ENCODE measurements around the gene STYXL1. TPM values are rescaled to one million over a fixed set of nuclear protein-coding genes. Genes with fewer than 3 reads are reported as not detected.
"Not testable (repeated sequence)": the region's sequence is repeated elsewhere in the genome, so short reads cannot be mapped to it uniquely, and the experiment has no call there.

Gene STYXL1
- total and polyA plus RNA-seq, 2 donors (not counting 1 experiment from before 2014, with no cell fraction given) = 49.0 to 49.8 TPM

DNA sequence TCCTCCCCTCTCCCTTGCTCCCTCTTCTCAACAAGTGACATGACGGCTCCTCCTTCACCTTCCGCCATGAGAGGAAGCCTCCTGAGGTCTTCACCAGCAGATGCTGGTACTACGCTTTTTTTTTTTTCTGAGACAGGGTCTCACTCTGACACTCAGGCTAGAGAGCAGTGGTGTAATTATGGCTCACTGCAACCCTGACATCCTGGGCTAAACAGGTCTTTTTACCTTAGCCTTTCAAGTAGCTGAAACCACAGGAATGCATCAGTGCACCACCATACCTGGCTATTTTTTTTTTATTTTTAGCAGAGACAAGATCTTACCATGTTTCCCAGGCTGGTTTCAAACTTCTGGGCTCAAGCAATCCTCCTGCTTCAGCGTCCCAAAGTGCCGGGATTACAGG is 43.7 kb upstream of the STYXL1 start:
- Histone ChIP-seq H3K9ac (ENCODE audit: insufficient read depth, low read length) (no peak overlapping the region), H3K36me3 (ENCODE audit: control insufficient read depth, insufficient read depth, low read length) (no peaks in the 10 kb centered on the region), H3K79me2 (ENCODE audit: control insufficient read depth, insufficient read depth, low read length) (no peaks in the 10 kb centered on the region), H3K9me3 (ENCODE audit: control insufficient read depth, insufficient read depth, low read depth, low read length) (no peaks in the 10 kb centered on the region), H3K4me1 (ENCODE audit: control insufficient read depth, extremely low read depth, insufficient read depth, low read length) (peaks cover 3% of the 10 kb centered on the region), H2AFZ (ENCODE audit: low read length) (no peak overlapping the region), H4K20me1 (ENCODE audit: control insufficient read depth, extremely low read depth, insufficient read depth, low read length) (no peaks in the 10 kb centered on the region), H3K27me3 (ENCODE audit: control insufficient read depth, insufficient read depth, low read length) (no peaks in the 10 kb centered on the region), H3K4me3 (replicated peaks in 1 of 4; ENCODE audit: control extremely low read depth in 1 of 4, insufficient read depth in 1 of 4, low read depth in 3 of 4, low read length in 4 of 4) (no peak overlapping the region), H3K27ac (ENCODE audit: insufficient read depth, low read length) (no peak overlapping the region), H3K4me2 (ENCODE audit: extremely low read depth, insufficient read depth, low read length) (no peak overlapping the region)
- no peak for DNase-seq (ENCODE audit: low read depth in 2 of 2)
- no peak for TF ChIP-seq CTCF (conservative IDR thresholded peaks at IDR 0.05 in 1 of 2, IDR thresholded peaks at IDR 0.05 in 1 of 2; ENCODE audit: low read depth in 1 of 2, low read length in 2 of 2)
- TF ChIP-seq EZH2 (IDR thresholded peaks at IDR 0.05; ENCODE audit: low read length, missing control alignments) = no peak

DNA sequence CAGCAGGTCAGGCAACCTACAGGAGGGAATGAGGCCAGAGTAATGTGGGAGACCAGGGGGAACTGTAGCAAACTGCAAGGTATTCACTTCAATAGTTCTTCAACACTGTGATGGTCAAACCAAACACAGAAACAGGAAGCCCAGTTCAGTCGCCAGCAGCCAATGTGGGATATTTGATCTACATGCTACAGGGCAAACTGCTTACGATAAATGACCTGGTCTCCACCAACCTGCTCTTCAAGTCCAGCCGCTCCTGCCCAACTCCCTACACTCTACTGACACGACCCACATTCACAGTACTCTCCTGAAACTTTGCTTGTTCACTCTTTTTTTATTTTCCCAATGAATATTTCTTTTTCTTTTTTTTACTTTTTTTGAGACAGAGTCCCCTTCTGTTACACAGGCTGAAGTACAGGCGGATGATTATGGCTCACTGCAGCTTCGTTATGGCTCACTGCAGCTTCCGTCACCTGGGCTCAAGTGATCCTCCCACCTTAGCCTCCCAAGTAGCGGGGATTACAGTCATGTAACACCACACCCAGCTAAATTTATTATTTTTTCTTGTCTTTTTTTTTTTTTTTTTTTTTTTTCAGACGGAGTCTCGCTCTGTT is 42.2 kb upstream of the STYXL1 start:
- Histone ChIP-seq H3K27ac (ENCODE audit: insufficient read depth, low read length) (no peak overlapping the region), H2AFZ (ENCODE audit: low read length) (no peak overlapping the region), H3K9me3 (ENCODE audit: control insufficient read depth, insufficient read depth, low read depth, low read length) (no peaks in the 10 kb centered on the region), H3K4me1 (ENCODE audit: control insufficient read depth, extremely low read depth, insufficient read depth, low read length) (peaks cover 3% of the 10 kb centered on the region), H4K20me1 (ENCODE audit: control insufficient read depth, extremely low read depth, insufficient read depth, low read length) (no peaks in the 10 kb centered on the region), H3K79me2 (ENCODE audit: control insufficient read depth, insufficient read depth, low read length) (no peaks in the 10 kb centered on the region), H3K4me3 (replicated peaks in 1 of 4; ENCODE audit: control extremely low read depth in 1 of 4, insufficient read depth in 1 of 4, low read depth in 3 of 4, low read length in 4 of 4) (no peak overlapping the region), H3K36me3 (ENCODE audit: control insufficient read depth, insufficient read depth, low read length) (no peaks in the 10 kb centered on the region), H3K4me2 (ENCODE audit: extremely low read depth, insufficient read depth, low read length) (no peak overlapping the region), H3K9ac (ENCODE audit: insufficient read depth, low read length) (no peak overlapping the region), H3K27me3 (ENCODE audit: control insufficient read depth, insufficient read depth, low read length) (no peaks in the 10 kb centered on the region)
- TF ChIP-seq EZH2 (IDR thresholded peaks at IDR 0.05; ENCODE audit: low read length, missing control alignments) (no peak), CTCF (conservative IDR thresholded peaks at IDR 0.05 in 1 of 2, IDR thresholded peaks at IDR 0.05 in 1 of 2; ENCODE audit: low read depth in 1 of 2, low read length in 2 of 2) (no peak)
- DNase-seq (ENCODE audit: low read depth in 2 of 2) = no peak

DNA sequence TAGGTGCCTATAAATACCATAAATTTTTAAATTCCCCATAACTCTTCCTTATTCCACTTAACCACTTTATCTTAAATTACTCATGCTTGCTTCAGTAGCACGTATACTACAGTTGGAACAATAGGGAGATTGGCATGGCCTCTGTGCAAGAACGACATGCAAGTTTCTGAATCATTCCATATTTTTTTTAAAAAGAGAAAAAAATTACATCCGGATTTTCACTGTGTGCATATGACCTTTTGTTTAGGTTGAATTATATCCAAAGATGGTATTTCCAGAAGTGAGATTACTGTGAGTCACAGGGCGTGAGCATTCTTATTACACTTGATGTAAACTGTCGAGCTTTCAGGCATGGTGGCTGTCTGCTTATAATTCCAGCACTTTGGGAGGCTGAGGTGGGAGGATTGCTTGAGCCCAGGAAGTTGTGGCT is 39.6 kb upstream of the STYXL1 start:
- not testable (repeated sequence) for H3K79me2 ChIP-seq (ENCODE audit: control insufficient read depth, insufficient read depth, low read length); H3K36me3 ChIP-seq (ENCODE audit: control insufficient read depth, insufficient read depth, low read length); H3K9ac ChIP-seq (ENCODE audit: insufficient read depth, low read length); H4K20me1 ChIP-seq (ENCODE audit: control insufficient read depth, extremely low read depth, insufficient read depth, low read length); H3K27ac ChIP-seq (ENCODE audit: insufficient read depth, low read length); H3K27me3 ChIP-seq (ENCODE audit: control insufficient read depth, insufficient read depth, low read length); H3K4me3 ChIP-seq (replicated peaks in 1 of 4; ENCODE audit: control extremely low read depth in 1 of 4, insufficient read depth in 1 of 4, low read depth in 3 of 4, low read length in 4 of 4); H3K4me1 ChIP-seq (ENCODE audit: control insufficient read depth, extremely low read depth, insufficient read depth, low read length); H3K4me2 ChIP-seq (ENCODE audit: extremely low read depth, insufficient read depth, low read length); H3K9me3 ChIP-seq (ENCODE audit: control insufficient read depth, insufficient read depth, low read depth, low read length); H2AFZ ChIP-seq (ENCODE audit: low read length)
- DNase-seq (ENCODE audit: low read depth in 2 of 2) = peak; percentile 95 to 97

All from fibroblast of lung (primary cell).